ENCODE results near the gene GATAD2B. TPM values are rescaled to one million over a fixed set of nuclear protein-coding genes. Genes with fewer than 3 reads are reported as not detected.

GATAD2B gene
- total RNA-seq, 1 experiment from 2014 or later = 46.9 TPM

DNA sequence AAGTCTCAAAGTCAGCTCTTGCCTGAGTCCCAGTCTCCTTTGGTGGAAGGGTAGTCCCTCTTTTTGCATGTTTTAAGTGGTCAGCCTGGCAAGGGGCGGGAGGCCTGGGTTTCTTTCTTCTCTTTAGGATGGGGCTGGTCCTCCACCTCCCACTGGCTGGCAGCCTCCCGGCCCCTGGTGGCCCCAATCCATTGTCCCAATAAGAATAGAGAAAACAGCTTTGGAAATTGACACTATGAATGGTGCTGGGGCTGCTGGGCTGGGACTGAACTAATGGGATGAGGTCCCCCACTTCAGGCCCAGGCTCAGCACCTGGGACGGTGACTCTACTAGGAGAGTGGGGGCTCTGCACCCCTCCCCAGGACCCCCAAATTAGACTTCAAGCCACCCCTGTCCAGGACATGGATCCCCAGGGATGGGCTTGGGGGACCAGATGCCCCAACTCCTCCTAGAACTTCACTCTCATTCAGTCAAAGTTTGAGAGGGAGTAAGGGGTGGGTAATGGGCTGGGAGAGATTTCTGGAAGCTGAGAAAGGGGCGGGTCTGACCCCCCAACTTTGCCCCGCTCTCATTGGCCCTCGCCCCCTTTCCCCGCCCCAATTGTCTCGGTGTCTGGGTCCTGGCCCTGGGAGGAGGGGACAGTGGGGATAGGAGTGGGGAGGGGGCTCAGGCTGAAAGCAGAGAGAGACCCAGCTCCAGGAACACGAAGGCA is 129.4 kb downstream of the GATAD2B start:
- Mint-ChIP-seq H3K4me3 (no peak overlapping the region), H3K9me3 (no peaks in the 10 kb centered on the region), H3K36me3 (no peaks in the 10 kb centered on the region), H3K27me3 (ENCODE audit: low read depth) (no peaks in the 10 kb centered on the region; the same call in 1 of the 2 replicates), H3K27ac (no peak overlapping the region), H3K4me1 (peaks cover 29% of the 10 kb centered on the region)
- peak; percentile 15 for DNase-seq (ENCODE audit: low spot score)
- TF ChIP-seq, protein P1, sequence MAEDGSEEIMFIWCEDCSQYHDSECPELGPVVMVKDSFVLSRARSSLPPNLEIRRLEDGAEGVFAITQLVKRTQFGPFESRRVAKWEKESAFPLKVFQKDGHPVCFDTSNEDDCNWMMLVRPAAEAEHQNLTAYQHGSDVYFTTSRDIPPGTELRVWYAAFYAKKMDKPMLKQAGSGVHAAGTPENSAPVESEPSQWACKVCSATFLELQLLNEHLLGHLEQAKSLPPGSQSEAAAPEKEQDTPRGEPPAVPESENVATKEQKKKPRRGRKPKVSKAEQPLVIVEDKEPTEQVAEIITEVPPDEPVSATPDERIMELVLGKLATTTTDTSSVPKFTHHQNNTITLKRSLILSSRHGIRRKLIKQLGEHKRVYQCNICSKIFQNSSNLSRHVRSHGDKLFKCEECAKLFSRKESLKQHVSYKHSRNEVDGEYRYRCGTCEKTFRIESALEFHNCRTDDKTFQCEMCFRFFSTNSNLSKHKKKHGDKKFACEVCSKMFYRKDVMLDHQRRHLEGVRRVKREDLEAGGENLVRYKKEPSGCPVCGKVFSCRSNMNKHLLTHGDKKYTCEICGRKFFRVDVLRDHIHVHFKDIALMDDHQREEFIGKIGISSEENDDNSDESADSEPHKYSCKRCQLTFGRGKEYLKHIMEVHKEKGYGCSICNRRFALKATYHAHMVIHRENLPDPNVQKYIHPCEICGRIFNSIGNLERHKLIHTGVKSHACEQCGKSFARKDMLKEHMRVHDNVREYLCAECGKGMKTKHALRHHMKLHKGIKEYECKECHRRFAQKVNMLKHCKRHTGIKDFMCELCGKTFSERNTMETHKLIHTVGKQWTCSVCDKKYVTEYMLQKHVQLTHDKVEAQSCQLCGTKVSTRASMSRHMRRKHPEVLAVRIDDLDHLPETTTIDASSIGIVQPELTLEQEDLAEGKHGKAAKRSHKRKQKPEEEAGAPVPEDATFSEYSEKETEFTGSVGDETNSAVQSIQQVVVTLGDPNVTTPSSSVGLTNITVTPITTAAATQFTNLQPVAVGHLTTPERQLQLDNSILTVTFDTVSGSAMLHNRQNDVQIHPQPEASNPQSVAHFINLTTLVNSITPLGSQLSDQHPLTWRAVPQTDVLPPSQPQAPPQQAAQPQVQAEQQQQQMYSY (CRISPR knock-in tag; IDR thresholded peaks at IDR 0.05) = no peak
- no peak for TF ChIP-seq ETV6 (CRISPR knock-in tag; IDR thresholded peaks at IDR 0.05)
- TF ChIP-seq, protein P2, sequence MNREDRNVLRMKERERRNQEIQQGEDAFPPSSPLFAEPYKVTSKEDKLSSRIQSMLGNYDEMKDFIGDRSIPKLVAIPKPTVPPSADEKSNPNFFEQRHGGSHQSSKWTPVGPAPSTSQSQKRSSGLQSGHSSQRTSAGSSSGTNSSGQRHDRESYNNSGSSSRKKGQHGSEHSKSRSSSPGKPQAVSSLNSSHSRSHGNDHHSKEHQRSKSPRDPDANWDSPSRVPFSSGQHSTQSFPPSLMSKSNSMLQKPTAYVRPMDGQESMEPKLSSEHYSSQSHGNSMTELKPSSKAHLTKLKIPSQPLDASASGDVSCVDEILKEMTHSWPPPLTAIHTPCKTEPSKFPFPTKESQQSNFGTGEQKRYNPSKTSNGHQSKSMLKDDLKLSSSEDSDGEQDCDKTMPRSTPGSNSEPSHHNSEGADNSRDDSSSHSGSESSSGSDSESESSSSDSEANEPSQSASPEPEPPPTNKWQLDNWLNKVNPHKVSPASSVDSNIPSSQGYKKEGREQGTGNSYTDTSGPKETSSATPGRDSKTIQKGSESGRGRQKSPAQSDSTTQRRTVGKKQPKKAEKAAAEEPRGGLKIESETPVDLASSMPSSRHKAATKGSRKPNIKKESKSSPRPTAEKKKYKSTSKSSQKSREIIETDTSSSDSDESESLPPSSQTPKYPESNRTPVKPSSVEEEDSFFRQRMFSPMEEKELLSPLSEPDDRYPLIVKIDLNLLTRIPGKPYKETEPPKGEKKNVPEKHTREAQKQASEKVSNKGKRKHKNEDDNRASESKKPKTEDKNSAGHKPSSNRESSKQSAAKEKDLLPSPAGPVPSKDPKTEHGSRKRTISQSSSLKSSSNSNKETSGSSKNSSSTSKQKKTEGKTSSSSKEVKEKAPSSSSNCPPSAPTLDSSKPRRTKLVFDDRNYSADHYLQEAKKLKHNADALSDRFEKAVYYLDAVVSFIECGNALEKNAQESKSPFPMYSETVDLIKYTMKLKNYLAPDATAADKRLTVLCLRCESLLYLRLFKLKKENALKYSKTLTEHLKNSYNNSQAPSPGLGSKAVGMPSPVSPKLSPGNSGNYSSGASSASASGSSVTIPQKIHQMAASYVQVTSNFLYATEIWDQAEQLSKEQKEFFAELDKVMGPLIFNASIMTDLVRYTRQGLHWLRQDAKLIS (CRISPR knock-in tag; IDR thresholded peaks at IDR 0.05; ENCODE audit: borderline replicate concordance) = no peak
- TF ChIP-seq, protein P3, sequence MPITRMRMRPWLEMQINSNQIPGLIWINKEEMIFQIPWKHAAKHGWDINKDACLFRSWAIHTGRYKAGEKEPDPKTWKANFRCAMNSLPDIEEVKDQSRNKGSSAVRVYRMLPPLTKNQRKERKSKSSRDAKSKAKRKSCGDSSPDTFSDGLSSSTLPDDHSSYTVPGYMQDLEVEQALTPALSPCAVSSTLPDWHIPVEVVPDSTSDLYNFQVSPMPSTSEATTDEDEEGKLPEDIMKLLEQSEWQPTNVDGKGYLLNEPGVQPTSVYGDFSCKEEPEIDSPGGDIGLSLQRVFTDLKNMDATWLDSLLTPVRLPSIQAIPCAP (CRISPR knock-in tag; IDR thresholded peaks at IDR 0.05) = no peak
- POLR2A ChIA-PET = interaction anchor here (0.5 to 1.5 kb wide), 3 partner anchors 10 to 402 kb away, joined by 3 to 5 read pairs (median 3); no protein-coding TSS in a partner anchor
- CTCF ChIA-PET = interaction anchor here (0.9 to 2.3 kb wide), 4 partner anchors 116 to 193 kb away, joined by 4 to 15 read pairs (median 10); partner anchors contain the start of genes DENND4B, GATAD2B, NPR1 and RAB13
- peak; percentile 25 for ATAC-seq

DNA sequence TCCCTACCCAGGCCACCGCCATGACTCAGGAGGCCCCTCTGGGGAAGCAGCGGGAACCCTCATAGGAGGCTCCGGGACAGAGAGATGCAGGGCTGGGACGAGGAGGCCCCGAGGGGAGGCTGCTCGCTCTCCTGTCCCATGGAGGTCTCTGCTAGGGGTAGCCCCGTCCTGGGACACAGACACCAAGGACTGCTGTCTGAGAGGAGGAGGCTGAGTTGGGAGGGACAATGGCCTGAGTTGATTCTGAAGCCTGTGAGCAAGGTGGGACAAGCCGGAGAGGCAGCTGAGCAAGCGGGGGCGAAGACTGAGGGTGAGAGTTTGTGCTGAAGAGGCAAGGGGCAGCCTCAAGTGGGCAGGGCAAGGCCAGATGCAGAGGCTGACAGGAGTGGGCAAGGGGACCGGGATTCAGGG is 130.1 kb downstream of the GATAD2B start:
- ChIA-PET CTCF (interaction anchor here (0.9 to 2.3 kb wide), 6 partner anchors 9 to 194 kb away, joined by 3 to 15 read pairs (median 7); partner anchors contain the start of genes DENND4B, GATAD2B, NPR1 and RAB13), POLR2A (interaction anchor here (0.9 to 1.5 kb wide), 2 partner anchors 9 to 130 kb away, joined by 3 to 5 read pairs; no protein-coding TSS in a partner anchor)
- ATAC-seq (no peak), DNase-seq (ENCODE audit: low spot score) (peak; percentile 11)
- Mint-ChIP-seq H3K4me3 (no peak overlapping the region), H3K36me3 (no peaks in the 10 kb centered on the region), H3K27me3 (ENCODE audit: low read depth) (no peaks in the 10 kb centered on the region; the same call in 1 of the 2 replicates), H3K9me3 (no peaks in the 10 kb centered on the region), H3K27ac (peak overlapping the region; percentile 28; the same call in 1 of the 2 replicates), H3K4me1 (peaks cover 25% of the 10 kb centered on the region)
- no peak for TF ChIP-seq HMGA2 (CRISPR knock-in tag; IDR thresholded peaks at IDR 0.05)
- TF ChIP-seq TEAD4 (CRISPR knock-in tag; IDR thresholded peaks at IDR 0.05) = no peak
- no peak for TF ChIP-seq ZNF317 (CRISPR knock-in tag; IDR thresholded peaks at IDR 0.05; ENCODE audit: borderline replicate concordance, low read depth)
- TF ChIP-seq ZNF138 (CRISPR knock-in tag; conservative IDR thresholded peaks at IDR 0.05) = no peak
- TF ChIP-seq TP53 (CRISPR knock-in tag; IDR thresholded peaks at IDR 0.05) = no peak
- TF ChIP-seq ZNF219 (CRISPR knock-in tag; IDR thresholded peaks at IDR 0.05; ENCODE audit: borderline replicate concordance) = no peak
- TF ChIP-seq FOXK1 (CRISPR knock-in tag; IDR thresholded peaks at IDR 0.05) = no peak
- TF ChIP-seq, protein P4, sequence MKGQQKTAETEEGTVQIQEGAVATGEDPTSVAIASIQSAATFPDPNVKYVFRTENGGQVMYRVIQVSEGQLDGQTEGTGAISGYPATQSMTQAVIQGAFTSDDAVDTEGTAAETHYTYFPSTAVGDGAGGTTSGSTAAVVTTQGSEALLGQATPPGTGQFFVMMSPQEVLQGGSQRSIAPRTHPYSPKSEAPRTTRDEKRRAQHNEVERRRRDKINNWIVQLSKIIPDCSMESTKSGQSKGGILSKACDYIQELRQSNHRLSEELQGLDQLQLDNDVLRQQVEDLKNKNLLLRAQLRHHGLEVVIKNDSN (CRISPR knock-in tag; IDR thresholded peaks at IDR 0.05) = no peak
- TF ChIP-seq, protein P5, sequence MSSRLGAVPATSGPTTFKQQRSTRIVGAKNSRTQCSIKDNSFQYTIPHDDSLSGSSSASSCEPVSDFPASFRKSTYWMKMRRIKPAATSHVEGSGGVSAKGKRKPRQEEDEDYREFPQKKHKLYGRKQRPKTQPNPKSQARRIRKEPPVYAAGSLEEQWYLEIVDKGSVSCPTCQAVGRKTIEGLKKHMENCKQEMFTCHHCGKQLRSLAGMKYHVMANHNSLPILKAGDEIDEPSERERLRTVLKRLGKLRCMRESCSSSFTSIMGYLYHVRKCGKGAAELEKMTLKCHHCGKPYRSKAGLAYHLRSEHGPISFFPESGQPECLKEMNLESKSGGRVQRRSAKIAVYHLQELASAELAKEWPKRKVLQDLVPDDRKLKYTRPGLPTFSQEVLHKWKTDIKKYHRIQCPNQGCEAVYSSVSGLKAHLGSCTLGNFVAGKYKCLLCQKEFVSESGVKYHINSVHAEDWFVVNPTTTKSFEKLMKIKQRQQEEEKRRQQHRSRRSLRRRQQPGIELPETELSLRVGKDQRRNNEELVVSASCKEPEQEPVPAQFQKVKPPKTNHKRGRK (CRISPR knock-in tag; IDR thresholded peaks at IDR 0.05; ENCODE audit: borderline replicate concordance) = no peak

Measured in WTC11 (cell line).